HG03064 (cell line): ENCODE results near the gene SIRPB1.
"Not testable (repeated sequence)": the region's sequence is repeated elsewhere in the genome, so short reads cannot be mapped to it uniquely, and the experiment has no call there.

Source experiments
- ATAC-seq: cut with Tn5 transposase; IDR thresholded peaks from one replicate; pipeline ENCODE4 v1.9.1; 2021; ENCODE audit warnings: low read depth; ENCODE audit not compliant: unreplicated experiment

The SIRPB1 gene

DNA sequence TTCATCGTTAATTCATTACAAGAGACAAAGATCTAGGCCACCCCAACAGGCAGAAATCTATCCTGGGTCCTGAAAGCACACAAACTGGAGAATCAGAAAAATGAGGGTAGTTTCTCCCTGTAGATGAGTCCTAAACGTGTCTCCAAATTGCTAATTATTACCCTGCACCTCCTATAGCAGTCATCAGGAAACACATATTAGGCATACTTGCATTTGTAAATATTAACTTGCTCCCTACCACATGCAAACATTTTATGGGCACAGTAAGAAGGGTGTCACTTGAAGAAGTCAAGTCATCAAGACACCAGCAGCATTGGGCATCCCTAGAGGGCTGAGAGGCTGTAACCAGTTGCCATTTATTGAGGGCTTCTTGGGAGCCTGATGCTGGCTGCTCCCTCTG is 17.9 kb upstream of the SIRPB1 start:
- no peak for ATAC-seq

DNA sequence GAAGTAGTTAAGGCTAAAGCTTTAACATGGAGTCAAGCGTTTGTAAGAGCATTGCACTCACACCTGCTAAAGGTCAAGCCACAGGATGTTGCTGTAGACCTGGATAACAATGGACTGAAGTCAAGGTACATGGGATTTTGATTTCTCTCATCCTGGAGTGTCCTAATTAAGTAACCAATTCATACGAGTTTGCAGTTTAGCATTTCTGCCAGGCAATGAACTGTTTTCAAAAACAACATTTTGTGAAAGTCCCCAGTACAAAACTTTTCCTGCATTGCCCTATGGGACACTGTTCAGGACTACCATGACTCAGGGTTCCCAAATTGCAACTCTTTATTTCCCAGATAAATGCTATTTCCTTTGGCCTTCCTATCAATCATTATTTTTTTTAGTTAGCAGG is 17.4 kb upstream of the SIRPB1 start:
- ATAC-seq = no peak

- no peak for ATAC-seq
Observed at GRCh38 chr20:1636621-1637020, 16.8 kb upstream of the SIRPB1 start.

- no peak for ATAC-seq
Observed at GRCh38 chr20:1635291-1635979, 15.6 kb upstream of the SIRPB1 start.

DNA sequence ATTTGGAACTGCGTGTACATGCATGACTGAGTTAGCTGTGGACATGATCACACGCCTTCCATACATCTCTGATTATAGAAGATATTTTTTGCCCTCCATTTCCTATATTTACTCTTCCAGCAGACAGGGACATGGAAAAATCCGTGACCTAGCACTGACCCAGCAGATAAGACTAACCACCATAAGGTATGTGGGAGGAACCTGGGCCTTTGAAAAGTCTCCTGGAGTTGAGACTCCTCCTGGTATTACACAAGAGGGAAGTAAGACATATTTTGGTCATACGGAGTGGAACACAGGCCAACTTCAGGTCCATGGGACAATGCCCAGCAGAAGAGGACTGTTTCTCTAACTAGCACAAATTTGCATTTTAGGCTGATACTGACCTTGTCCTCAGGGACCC is 13.7 kb upstream of the SIRPB1 start:
- ATAC-seq = no peak

DNA sequence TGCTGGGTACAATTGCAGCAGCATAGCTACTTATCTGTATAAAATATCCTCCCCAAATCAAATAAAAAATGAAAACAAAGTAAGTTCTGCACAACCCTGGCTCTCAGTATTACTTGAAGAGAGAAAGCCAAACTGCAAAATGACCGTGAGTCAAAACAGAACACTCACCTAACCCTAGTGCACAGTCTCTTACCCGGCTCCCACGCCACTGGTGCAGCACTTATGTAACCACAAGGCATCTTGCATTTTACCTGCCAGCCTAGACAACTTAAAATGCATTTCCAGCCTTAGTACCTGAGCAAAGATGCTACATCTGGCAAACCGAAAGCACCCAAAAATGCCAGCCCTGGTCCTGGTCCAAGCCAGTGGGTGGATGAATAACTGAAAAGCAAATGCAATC is 12.4 kb upstream of the SIRPB1 start:
- ATAC-seq = no peak

DNA sequence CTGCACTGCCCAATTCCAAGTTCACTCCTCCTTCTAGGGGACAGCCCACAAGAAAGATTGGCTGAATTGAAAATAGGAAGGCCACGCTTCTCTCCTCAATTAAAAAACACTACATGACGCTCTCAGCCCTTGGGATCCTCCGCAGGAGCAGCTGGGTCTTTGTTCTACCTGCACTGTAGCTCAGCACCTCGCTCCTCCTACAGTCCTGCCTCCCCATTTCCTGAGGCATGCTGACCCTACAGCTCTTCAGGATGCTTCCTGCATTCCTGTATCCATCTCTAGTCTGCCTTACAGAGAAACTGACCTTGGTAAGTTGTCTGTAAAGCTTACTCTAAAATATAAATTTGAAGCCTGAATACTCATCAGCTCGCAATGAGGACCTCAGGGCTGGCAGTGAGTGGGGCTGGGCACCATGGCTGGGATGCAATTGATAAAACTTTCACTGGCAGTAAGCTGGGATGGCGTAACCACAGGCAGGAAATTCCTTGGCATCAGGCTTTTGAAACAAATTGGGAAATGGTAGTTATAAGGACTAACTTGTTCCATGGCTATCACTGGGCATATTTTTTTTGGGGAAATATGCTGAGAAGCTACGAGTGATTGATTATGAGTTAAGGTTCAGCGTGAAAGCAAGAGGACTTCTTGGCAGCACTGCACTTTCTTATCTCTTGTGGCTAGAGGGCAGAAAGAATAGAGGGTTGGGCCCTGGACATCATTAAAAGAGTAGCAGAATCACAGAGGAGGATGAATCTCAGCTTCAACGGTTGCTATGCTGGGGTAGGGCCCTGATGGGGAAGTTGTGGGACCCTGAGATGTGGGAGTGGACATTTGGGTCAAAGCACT is 11.7 kb upstream of the SIRPB1 start:
- ATAC-seq = no peak

DNA sequence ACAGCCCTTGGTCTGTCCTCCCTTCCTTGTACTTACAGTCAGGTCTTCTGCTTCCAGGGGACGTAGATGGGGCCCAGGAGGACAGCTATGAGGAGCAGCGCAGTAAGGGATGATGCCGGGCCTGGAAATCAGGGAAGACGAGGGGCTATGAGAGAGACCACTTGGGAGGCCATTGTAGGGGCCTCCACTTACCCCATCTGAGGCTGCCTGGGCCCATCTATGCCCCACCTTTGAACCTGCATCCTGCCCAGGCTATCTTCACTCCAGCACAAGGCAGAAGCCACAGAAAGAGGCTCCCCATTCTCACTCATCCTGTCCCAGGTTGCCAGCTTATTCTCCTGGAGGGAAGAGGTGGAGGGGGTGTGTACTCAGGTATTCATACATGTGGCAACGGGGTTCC is 10.4 kb upstream of the SIRPB1 start:
- no peak for ATAC-seq

- no peak for ATAC-seq
Observed at GRCh38 chr20:1629321-1629720, 9.5 kb upstream of the SIRPB1 start.

- ATAC-seq = no peak
Observed at GRCh38 chr20:1628621-1629020, 8.8 kb upstream of the SIRPB1 start.

DNA sequence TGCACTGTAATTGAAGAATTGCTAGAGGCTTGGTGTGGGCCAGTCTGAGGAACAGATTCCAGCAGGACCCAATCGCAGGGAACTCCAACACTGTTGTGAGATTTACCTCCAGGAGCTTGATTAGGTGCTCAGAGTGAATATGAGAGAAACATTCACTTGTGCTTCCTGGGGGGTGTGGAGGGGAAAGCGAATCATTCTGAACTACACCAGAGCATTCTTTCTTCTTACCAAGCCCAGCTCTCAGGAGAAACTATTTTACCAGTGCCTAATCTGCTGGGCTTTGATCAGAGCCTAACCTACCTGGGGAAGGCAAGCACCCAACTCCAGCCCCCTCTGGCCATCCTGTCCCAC is 7.4 kb upstream of the SIRPB1 start:
- no peak for ATAC-seq

DNA sequence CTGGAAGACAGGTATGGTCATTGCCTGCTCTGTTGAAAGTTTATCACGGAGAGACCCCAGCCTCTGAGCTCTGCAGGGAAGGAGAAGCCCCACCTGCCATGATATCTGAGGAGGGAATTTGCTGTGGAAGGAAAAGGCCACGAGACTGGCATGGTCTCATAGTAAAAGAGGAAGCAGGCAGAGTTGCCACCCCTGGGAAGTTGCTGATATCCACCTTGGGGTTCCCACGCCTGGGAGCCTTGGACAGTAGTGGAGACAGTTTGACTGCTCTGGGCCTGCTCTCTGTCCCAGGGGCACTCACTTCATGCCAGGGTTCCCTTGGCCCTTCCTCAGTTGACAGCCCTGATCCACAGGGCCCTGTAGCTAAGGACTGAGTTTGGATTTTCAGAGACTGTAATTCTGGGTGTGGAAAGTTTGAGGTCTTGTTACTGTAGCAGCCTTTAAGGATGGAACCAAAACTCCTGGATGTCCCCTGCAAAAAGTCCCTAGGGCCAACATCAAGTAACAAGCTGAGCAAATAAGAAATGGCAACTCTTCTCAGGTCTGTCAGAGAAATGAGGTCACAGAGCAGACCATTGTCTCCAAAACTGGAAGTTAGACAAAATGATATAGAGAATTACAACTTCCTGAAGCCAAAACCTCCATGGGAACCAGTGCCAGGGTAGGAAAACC is 6.9 kb upstream of the SIRPB1 start:
- no peak for ATAC-seq

DNA sequence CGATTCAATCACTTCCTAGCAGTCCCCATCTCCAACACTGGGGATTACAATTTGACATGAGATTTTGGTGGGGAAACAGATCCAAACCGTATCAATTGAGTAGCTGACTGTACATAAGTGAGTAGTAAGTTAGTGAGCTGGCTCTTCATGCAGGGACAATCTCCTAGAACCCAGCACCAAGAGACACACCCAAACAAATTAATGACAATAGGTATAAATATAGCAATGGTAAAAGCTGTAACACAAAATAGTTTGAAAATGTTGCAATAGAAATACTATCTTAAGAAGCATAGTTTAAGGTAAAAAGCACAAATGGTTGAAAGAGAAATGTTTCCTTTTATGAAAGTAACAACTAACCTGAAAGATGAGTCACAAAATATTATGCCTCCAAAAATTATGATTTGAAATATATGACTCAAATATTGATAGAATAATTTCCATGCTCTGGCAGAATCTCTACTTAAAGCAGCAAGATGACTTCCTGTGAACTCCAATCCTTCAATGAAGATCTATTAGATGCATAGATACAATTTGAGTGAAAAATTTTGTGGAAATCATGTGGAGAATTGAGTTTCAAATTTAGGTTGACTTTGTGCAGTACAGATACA is 5.4 kb upstream of the SIRPB1 start:
- no peak for ATAC-seq

GRCh38 chr20:1623501-1624205 is 3.8 kb upstream of the SIRPB1 start:
- ATAC-seq = no peak

DNA sequence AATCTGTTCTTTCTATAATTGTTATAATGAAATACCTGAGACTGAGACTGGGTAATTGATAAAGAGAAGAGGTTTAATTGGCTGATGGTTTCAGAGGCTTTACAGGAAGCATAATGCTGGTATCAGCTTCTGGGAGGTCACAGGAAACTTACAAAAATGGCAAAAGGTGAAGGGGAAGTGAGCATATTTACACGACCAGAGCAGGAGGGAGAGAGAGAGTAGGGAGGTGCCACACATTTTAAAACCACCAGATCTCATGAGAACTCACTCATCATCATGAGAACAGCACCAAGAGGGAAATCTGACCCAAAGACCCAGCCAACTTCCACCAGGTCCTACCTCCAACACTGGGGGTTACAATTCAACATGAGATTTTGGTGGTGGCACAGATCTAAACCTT is 2.6 kb upstream of the SIRPB1 start:
- ATAC-seq = no peak

GRCh38 chr20:1621316-1621715 is 1.5 kb upstream of the SIRPB1 start:
- no peak for ATAC-seq

DNA sequence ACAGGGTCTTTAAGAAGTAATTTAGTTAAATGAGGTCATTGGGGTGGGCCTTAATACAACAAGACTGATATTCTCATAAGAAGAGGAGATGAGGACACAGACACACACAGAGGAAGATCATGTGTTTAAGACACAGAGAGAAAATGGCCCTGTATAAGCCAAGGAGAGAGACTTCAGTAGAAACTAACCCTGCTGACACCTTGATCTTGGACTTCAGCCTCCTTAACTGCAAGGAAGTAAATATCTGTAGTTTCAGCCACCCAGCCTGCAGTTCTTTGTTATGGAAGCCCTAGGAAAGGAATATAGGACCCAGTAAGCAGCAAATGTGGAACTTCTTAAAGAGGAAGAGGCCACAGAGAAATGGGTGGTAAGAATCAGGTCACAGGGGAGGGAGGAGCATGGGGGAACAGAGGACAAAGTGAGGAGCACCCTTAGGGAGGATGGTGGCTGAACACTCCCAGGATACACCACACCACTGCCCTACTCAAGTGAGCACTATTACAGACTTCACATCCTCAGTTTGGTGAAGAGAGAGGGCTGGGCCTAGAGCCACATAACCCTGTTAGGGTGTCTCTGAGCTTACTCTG is 762 bp downstream of the SIRPB1 start:
- ATAC-seq = no peak

DNA sequence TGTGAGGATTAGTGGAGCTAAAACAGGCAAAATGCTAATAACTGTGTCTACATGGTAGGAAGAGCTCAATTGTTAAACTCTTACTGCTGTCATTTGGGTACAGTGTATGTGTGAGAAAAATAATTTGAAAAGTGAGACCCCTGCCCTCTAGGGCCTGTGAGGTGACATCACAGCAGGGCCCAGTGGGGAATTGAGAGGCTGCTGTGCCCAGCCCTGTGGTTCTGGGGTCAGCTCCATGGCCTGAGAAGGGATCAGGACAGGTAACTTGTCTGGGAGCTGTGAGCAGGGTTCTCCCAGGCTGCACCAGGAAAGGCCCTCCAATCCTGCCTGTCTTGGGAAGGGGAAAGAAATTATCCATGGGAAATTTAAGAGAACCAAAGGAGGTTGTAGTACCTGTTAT is 1.3 kb downstream of the SIRPB1 start:
- ATAC-seq = no peak

DNA sequence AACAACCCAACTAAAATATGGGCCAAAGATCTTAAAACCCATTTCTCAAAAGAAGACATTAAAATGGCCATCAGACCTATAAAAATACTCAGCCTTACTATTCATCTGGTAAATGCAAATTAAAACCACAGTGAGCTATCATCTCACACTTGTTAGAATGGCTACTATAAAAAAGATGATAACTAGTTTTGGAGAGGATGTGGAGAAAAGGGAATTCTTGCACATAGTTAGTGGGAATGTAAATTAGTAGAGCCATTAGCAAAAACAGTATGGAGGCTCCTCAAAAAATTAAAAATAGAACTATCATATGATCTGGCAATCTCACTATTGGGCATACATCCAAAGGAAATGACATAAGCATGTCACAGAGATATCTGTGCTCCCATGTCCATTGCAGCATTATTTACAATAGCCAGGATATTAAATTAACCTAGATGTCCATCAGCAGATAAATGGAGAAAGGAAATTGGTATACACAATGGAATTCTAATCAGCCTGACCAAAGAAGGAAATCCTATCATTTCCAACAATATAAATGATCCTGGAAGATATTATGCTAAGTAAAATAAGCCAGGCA is 2.9 kb downstream of the SIRPB1 start:
- no peak for ATAC-seq

DNA sequence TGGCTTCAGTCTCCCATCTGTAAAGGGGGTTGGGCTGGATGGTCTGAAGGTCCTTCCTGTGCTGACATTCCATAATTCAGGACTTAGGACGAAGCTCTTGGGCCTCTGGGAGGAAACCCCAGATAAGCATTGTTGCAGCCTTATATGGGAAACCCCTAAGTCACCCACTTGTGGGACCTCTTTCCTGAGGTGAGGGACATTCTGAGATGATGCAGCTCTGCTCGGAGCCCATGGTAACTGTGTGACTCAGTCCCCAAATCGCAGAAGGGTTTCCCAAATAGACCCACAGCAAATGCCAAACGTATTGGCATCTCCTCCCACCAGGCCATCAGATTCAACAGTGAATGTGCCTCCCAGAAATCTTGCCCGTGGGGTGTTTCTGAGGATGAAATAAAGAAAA is 9.4 kb downstream of the SIRPB1 start:
- not testable (repeated sequence) for ATAC-seq
